ENCODE measurements around the gene DNMT1.

DNMT1 gene

DNA sequence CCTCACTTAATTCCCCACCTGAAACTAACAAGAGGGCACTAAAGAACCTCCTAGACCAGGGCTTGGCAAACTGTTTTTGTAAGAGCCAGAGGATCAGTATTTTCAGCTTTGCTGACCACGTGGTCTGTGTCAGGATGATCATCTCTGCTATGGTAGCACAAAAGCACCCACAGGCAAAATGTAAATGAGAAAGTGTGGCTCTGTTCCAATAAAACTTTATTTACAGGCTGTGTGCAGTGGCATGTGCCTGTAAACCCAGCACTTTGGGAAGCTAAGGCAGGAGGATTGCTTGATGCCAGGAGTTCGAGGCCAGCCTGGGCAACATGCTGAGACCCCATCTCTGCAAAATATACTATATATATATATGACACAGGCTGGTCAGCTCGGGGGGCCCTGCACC is 31.2 kb downstream of the DNMT1 start:
- H3K23ac ChIP-seq (ENCODE audit: low read depth, low read length, poor library complexity) = no peak overlapping the region
- H2BK5ac ChIP-seq (ENCODE audit: low read length) = no peak overlapping the region
- H2AFZ ChIP-seq (ENCODE audit: low read length) = no peak overlapping the region
- H4K8ac ChIP-seq (ENCODE audit: low read depth, low read length) = no peak overlapping the region
- H3K9ac ChIP-seq (ENCODE audit: low read depth, low read length, poor library complexity) = no peak overlapping the region
- peaks cover 64 to 97% of the 10 kb centered on the region in 2 donors for H3K36me3 ChIP-seq (replicated peaks in 1 of 2; ENCODE audit: control insufficient read depth in 2 of 2, insufficient read depth in 2 of 2, low read length in 2 of 2)
- no peaks in the 10 kb centered on the region for H3K9me3 ChIP-seq (replicated peaks in 1 of 2; ENCODE audit: control insufficient read depth in 2 of 2, insufficient read depth in 1 of 2, low read depth in 1 of 2, low read length in 2 of 2)
- H3K4ac ChIP-seq (ENCODE audit: low read length) = no peak overlapping the region
- no peak overlapping the region for H3K4me2 ChIP-seq (ENCODE audit: insufficient read depth, low read length, poor library complexity, severe bottlenecking)
- no peak overlapping the region for H2BK15ac ChIP-seq (ENCODE audit: low read length)
- WGBS, 2 donors (ENCODE audit: extremely low coverage in 2 of 2, insufficient read length in 2 of 2, insufficient replicate concordance in 1 of 2) = no CpG with 5 or more reads among the region's 3 CpGs
- DNase-seq (ENCODE audit: low spot score) = no peak
- H3K79me1 ChIP-seq (ENCODE audit: low read depth, low read length) = peaks cover 5% of the 10 kb centered on the region
- no peak overlapping the region for H2BK120ac ChIP-seq (ENCODE audit: low read depth, low read length)
- no peaks in the 10 kb centered on the region for H3K27me3 ChIP-seq (ENCODE audit: control insufficient read depth in 3 of 3, insufficient read depth in 3 of 3, low read depth in 1 of 3, low read length in 3 of 3)
- H2AK5ac ChIP-seq (ENCODE audit: low read depth, low read length) = no peak overlapping the region
- no peak overlapping the region for H3K4me3 ChIP-seq (ENCODE audit: low read length in 2 of 2)
- H3K27ac ChIP-seq (replicated peaks; ENCODE audit: low read length) = no peak overlapping the region
- no peak overlapping the region for H3K18ac ChIP-seq (ENCODE audit: low read length)
- H3K14ac ChIP-seq (ENCODE audit: low read length) = no peak overlapping the region
- no peak overlapping the region for H4K91ac ChIP-seq (ENCODE audit: low read depth, low read length, poor library complexity)
- H2BK12ac ChIP-seq (ENCODE audit: low read length) = no peak overlapping the region
- no peaks in the 10 kb centered on the region for H3K4me1 ChIP-seq (ENCODE audit: control insufficient read depth in 2 of 2, insufficient read depth in 1 of 2, low read depth in 1 of 2, low read length in 2 of 2)

DNA sequence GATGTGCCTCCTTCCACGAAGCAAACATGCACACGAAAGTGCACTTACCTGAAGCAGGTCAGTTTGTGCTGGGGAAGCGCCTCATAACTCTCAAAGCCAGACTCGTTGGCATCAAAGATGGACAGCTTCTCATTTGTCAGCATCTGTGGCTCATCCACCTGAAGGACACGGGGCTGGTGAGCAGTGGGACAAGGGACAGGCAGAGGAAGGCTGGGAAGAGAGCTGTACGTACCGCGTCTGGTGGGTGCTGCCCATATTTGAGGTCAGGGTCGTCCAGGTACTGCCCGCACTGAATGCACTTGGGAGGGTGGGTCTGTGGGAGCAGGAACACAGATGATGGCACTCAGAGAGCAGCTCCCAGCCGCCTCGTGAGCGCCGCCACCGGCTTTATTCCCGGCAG is 35.1 kb downstream of the DNMT1 start:
- H3K4ac ChIP-seq (ENCODE audit: low read length) = no peak overlapping the region
- no peak overlapping the region for H3K4me2 ChIP-seq (ENCODE audit: insufficient read depth, low read length, poor library complexity, severe bottlenecking)
- H3K14ac ChIP-seq (ENCODE audit: low read length) = no peak overlapping the region
- no peaks in the 10 kb centered on the region for H3K4me1 ChIP-seq (ENCODE audit: control insufficient read depth in 2 of 2, insufficient read depth in 1 of 2, low read depth in 1 of 2, low read length in 2 of 2)
- H4K8ac ChIP-seq (ENCODE audit: low read depth, low read length) = no peak overlapping the region
- no peak overlapping the region for H3K18ac ChIP-seq (ENCODE audit: low read length)
- no CpG with 5 or more reads among the region's 16 CpGs for WGBS, 2 donors (ENCODE audit: extremely low coverage in 2 of 2, insufficient read length in 2 of 2, insufficient replicate concordance in 1 of 2)
- H3K9ac ChIP-seq (ENCODE audit: low read depth, low read length, poor library complexity) = no peak overlapping the region
- no peak overlapping the region for H3K4me3 ChIP-seq (ENCODE audit: low read length in 2 of 2)
- no peak overlapping the region for H2BK5ac ChIP-seq (ENCODE audit: low read length)
- H3K27ac ChIP-seq (replicated peaks; ENCODE audit: low read length) = no peak overlapping the region
- H2BK120ac ChIP-seq (ENCODE audit: low read depth, low read length) = no peak overlapping the region
- no peaks in the 10 kb centered on the region for H3K9me3 ChIP-seq (replicated peaks in 1 of 2; ENCODE audit: control insufficient read depth in 2 of 2, insufficient read depth in 1 of 2, low read depth in 1 of 2, low read length in 2 of 2)
- no peak for DNase-seq (ENCODE audit: low spot score)
- no peak overlapping the region for H3K23ac ChIP-seq (ENCODE audit: low read depth, low read length, poor library complexity)
- no peak overlapping the region for H2AFZ ChIP-seq (ENCODE audit: low read length)
- H3K36me3 ChIP-seq (replicated peaks in 1 of 2; ENCODE audit: control insufficient read depth in 2 of 2, insufficient read depth in 2 of 2, low read length in 2 of 2) = peaks cover 72 to 99% of the 10 kb centered on the region in 2 donors
- H3K27me3 ChIP-seq (ENCODE audit: control insufficient read depth in 3 of 3, insufficient read depth in 3 of 3, low read depth in 1 of 3, low read length in 3 of 3) = no peaks in the 10 kb centered on the region
- H4K91ac ChIP-seq (ENCODE audit: low read depth, low read length, poor library complexity) = no peak overlapping the region
- no peak overlapping the region for H2AK5ac ChIP-seq (ENCODE audit: low read depth, low read length)
- H2BK12ac ChIP-seq (ENCODE audit: low read length) = no peak overlapping the region
- peaks cover 4% of the 10 kb centered on the region for H3K79me1 ChIP-seq (ENCODE audit: low read depth, low read length)
- no peak overlapping the region for H2BK15ac ChIP-seq (ENCODE audit: low read length)

DNA sequence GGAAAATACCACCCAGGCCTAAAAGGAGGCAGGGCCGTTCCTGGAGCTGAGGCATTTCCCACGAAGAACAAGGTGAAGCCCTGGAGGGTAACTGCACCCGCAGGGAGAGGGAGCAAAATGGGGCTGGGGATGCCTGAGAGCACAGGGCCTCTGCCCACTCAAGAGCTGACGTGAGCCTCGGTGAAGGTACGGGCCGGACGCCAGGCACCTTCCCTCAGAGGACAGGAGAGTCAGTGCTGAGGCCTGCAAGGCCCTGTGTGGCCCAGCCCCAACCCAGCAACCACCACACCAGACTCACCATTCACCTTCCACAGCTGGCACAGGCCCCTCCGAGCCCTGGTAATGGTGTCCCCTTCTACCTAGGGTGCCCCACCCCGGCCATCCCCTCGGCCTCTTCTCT is 36.3 kb downstream of the DNMT1 start:
- Histone ChIP-seq H2AK5ac (ENCODE audit: low read depth, low read length) (no peak overlapping the region), H4K91ac (ENCODE audit: low read depth, low read length, poor library complexity) (no peak overlapping the region), H3K27ac (replicated peaks; ENCODE audit: low read length) (no peak overlapping the region), H4K8ac (ENCODE audit: low read depth, low read length) (no peak overlapping the region), H3K9me3 (replicated peaks in 1 of 2; ENCODE audit: control insufficient read depth in 2 of 2, insufficient read depth in 1 of 2, low read depth in 1 of 2, low read length in 2 of 2) (no peaks in the 10 kb centered on the region), H2BK12ac (ENCODE audit: low read length) (no peak overlapping the region), H3K14ac (ENCODE audit: low read length) (no peak overlapping the region), H3K9ac (ENCODE audit: low read depth, low read length, poor library complexity) (no peak overlapping the region), H2BK120ac (ENCODE audit: low read depth, low read length) (no peak overlapping the region), H3K27me3 (ENCODE audit: control insufficient read depth in 3 of 3, insufficient read depth in 3 of 3, low read depth in 1 of 3, low read length in 3 of 3) (no peaks in the 10 kb centered on the region), H3K4ac (ENCODE audit: low read length) (no peak overlapping the region), H3K4me1 (ENCODE audit: control insufficient read depth in 2 of 2, insufficient read depth in 1 of 2, low read depth in 1 of 2, low read length in 2 of 2) (no peaks in the 10 kb centered on the region), H3K18ac (ENCODE audit: low read length) (no peak overlapping the region), H3K36me3 (replicated peaks in 1 of 2; ENCODE audit: control insufficient read depth in 2 of 2, insufficient read depth in 2 of 2, low read length in 2 of 2) (peaks cover 79 to 100% of the 10 kb centered on the region in 2 donors), H3K23ac (ENCODE audit: low read depth, low read length, poor library complexity) (no peak overlapping the region), H2BK15ac (ENCODE audit: low read length) (no peak overlapping the region), H3K4me2 (ENCODE audit: insufficient read depth, low read length, poor library complexity, severe bottlenecking) (no peak overlapping the region), H3K79me1 (ENCODE audit: low read depth, low read length) (peaks cover 4% of the 10 kb centered on the region), H2AFZ (ENCODE audit: low read length) (no peak overlapping the region), H2BK5ac (ENCODE audit: low read length) (no peak overlapping the region), H3K4me3 (ENCODE audit: low read length in 2 of 2) (peak overlapping the region in 1 of 2 donors; percentile 46)
- no CpG with 5 or more reads among the region's 11 CpGs for WGBS, 2 donors (ENCODE audit: extremely low coverage in 2 of 2, insufficient read length in 2 of 2, insufficient replicate concordance in 1 of 2)
- DNase-seq (ENCODE audit: low spot score) = no peak

DNA sequence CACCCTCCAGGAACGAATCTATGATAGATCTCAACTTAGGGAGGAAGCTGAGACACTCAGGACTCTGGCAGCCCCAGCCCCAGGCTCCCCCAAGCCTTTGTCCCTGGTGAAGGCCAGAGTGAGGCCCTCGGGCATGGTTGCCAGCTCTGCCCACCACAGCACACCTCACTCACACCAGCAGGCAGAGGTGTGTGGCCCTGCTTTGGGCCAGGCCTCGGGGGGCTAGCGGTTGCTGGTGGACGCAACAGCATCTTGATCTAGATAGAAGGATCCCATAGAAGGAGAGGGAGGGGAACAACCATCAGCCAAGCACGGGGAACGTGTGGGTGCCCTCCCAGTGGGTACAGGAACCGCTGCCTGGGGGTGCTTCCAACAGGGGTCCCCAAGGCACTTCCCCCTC is 36.7 kb downstream of the DNMT1 start:
- Histone ChIP-seq H3K4me1 (ENCODE audit: control insufficient read depth in 2 of 2, insufficient read depth in 1 of 2, low read depth in 1 of 2, low read length in 2 of 2) (no peaks in the 10 kb centered on the region), H3K27ac (replicated peaks; ENCODE audit: low read length) (no peak overlapping the region)

More for the DNA sequence above, 36.7 kb downstream of the DNMT1 start:
- Histone ChIP-seq H2BK12ac (ENCODE audit: low read length) (no peak overlapping the region), H3K14ac (ENCODE audit: low read length) (no peak overlapping the region), H3K9me3 (replicated peaks in 1 of 2; ENCODE audit: control insufficient read depth in 2 of 2, insufficient read depth in 1 of 2, low read depth in 1 of 2, low read length in 2 of 2) (no peaks in the 10 kb centered on the region), H3K4ac (ENCODE audit: low read length) (no peak overlapping the region), H2BK120ac (ENCODE audit: low read depth, low read length) (peak overlapping the region; percentile 40), H2AFZ (ENCODE audit: low read length) (no peak overlapping the region), H2BK5ac (ENCODE audit: low read length) (no peak overlapping the region), H3K36me3 (replicated peaks in 1 of 2; ENCODE audit: control insufficient read depth in 2 of 2, insufficient read depth in 2 of 2, low read length in 2 of 2) (peaks cover 75 to 100% of the 10 kb centered on the region in 2 donors), H4K91ac (ENCODE audit: low read depth, low read length, poor library complexity) (no peak overlapping the region), H4K8ac (ENCODE audit: low read depth, low read length) (no peak overlapping the region), H3K27me3 (ENCODE audit: control insufficient read depth in 3 of 3, insufficient read depth in 3 of 3, low read depth in 1 of 3, low read length in 3 of 3) (no peaks in the 10 kb centered on the region), H2AK5ac (ENCODE audit: low read depth, low read length) (no peak overlapping the region), H3K23ac (ENCODE audit: low read depth, low read length, poor library complexity) (no peak overlapping the region), H2BK15ac (ENCODE audit: low read length) (no peak overlapping the region), H3K4me2 (ENCODE audit: insufficient read depth, low read length, poor library complexity, severe bottlenecking) (no peak overlapping the region), H3K18ac (ENCODE audit: low read length) (no peak overlapping the region), H3K4me3 (ENCODE audit: low read length in 2 of 2) (peak overlapping the region in 1 of 2 donors; percentile 46), H3K79me1 (ENCODE audit: low read depth, low read length) (peaks cover 4% of the 10 kb centered on the region), H3K9ac (ENCODE audit: low read depth, low read length, poor library complexity) (no peak overlapping the region)
- no CpG with 5 or more reads among the region's 8 CpGs for WGBS, 2 donors (ENCODE audit: extremely low coverage in 2 of 2, insufficient read length in 2 of 2, insufficient replicate concordance in 1 of 2)
- DNase-seq (ENCODE audit: low spot score) = no peak

All from neuronal stem cell (in vitro differentiated cells).